Neutrophil (primary cell): ENCODE data around the gene ADCY10.
"Not testable (repeated sequence)": the region's sequence is repeated elsewhere in the genome, so short reads cannot be mapped to it uniquely, and the experiment has no call there.

Source experiments
- H3K27ac ChIP-seq: fragments of 200-600 bp; sonication (generic); 2 replicates; pipeline ENCODE4 v1.5.1; 2016; ENCODE audit warnings: mild to moderate bottlenecking, moderate library complexity
- H3K27me3 ChIP-seq: fragments of 200-600 bp; sonication (generic); 2 replicates; pipeline ENCODE4 v1.6.0; 2016; ENCODE audit warnings: mild to moderate bottlenecking
- H3K36me3 ChIP-seq: fragments of 200-600 bp; sonication (generic); 2 replicates; pipeline ENCODE4 v1.5.1; 2017
- H3K4me1 ChIP-seq, 2 experiments: fragments of 200-600 bp in 1 of 2; sonication (generic) in 1 of 2; 1 replicate in 1 of 2; 2 replicates in 1 of 2; pipeline versions ENCODE4 v1.5.1 to v1.6.1; 2013 to 2016; ENCODE audit warnings: low read depth in 1 of 2, low read length in 1 of 2, mild to moderate bottlenecking in 1 of 2, moderate library complexity in 1 of 2; ENCODE audit not compliant: control insufficient read depth in 1 of 2, insufficient read depth in 1 of 2
- H3K4me3 ChIP-seq, 2 experiments: fragments of 200-600 bp in 1 of 2; sonication (generic) in 1 of 2; 1 replicate in 1 of 2; 2 replicates in 1 of 2; pipeline ENCODE4 v1.5.1; 2013 to 2016; ENCODE audit warnings: low read depth in 1 of 2, low read length in 1 of 2, mild to moderate bottlenecking in 1 of 2, moderate library complexity in 1 of 2
- H3K9me3 ChIP-seq: fragments of 200-600 bp; sonication (generic); 2 replicates; pipeline ENCODE4 v1.5.1; 2016
- TF ChIP-seq, protein P1 (sequence below): fragments of 200-600 bp; sonication (generic); IDR thresholded peaks from 2 replicates; pipeline ENCODE4 v1.5.1; 2016; ENCODE audit warnings: antibody characterized with exemption

Gene ADCY10

GRCh38 chr1:167808690-167809089 lies 105.2 kb downstream of the ADCY10 start:
- TF ChIP-seq, protein P1, sequence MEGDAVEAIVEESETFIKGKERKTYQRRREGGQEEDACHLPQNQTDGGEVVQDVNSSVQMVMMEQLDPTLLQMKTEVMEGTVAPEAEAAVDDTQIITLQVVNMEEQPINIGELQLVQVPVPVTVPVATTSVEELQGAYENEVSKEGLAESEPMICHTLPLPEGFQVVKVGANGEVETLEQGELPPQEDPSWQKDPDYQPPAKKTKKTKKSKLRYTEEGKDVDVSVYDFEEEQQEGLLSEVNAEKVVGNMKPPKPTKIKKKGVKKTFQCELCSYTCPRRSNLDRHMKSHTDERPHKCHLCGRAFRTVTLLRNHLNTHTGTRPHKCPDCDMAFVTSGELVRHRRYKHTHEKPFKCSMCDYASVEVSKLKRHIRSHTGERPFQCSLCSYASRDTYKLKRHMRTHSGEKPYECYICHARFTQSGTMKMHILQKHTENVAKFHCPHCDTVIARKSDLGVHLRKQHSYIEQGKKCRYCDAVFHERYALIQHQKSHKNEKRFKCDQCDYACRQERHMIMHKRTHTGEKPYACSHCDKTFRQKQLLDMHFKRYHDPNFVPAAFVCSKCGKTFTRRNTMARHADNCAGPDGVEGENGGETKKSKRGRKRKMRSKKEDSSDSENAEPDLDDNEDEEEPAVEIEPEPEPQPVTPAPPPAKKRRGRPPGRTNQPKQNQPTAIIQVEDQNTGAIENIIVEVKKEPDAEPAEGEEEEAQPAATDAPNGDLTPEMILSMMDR: no peak
- Histone ChIP-seq H3K4me3 (no peak overlapping the region), H3K27me3 (no peaks in the 10 kb centered on the region), H3K9me3 (no peaks in the 10 kb centered on the region), H3K36me3 (no peaks in the 10 kb centered on the region), H3K27ac (no peak overlapping the region), H3K4me1 (peaks cover 2 to 12% of the 10 kb centered on the region in 2 experiments)

GRCh38 chr1:167808104-167808503 lies 105.8 kb downstream of the ADCY10 start:
- TF ChIP-seq, protein P1: no peak

DNA sequence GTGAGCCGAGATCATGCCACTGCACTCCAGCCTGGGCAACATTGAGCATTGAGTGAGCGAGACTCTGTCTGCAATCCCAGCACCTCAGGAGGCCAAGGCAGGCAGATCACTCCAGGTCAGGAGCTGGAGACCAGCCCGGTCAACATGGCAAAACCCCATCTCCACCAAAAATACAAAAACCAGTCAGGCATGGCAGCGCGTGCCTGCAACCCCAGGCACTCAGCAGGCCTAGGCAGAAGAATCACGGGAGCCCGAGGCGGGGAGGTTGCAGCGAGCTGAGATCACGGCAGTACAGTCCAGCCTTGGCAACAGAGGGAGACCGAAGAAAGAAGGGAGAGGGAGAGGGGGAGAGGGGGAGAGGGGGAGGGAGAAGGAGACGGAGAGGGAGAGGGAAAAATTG lies 107.3 kb downstream of the ADCY10 start:
- not testable (repeated sequence) for H3K9me3 ChIP-seq, H3K36me3 ChIP-seq, H3K27ac ChIP-seq, H3K4me3 ChIP-seq, H3K27me3 ChIP-seq
- peaks cover 8 to 19% of the 10 kb centered on the region in 2 experiments for H3K4me1 ChIP-seq

More at GRCh38 chr1:167808104-167808503, 105.8 kb downstream of the ADCY10 start:
- Histone ChIP-seq H3K4me3 (no peak overlapping the region), H3K36me3 (no peaks in the 10 kb centered on the region), H3K4me1 (peaks cover 8 to 18% of the 10 kb centered on the region in 2 experiments), H3K27me3 (no peaks in the 10 kb centered on the region), H3K27ac (no peak overlapping the region), H3K9me3 (no peaks in the 10 kb centered on the region)

GRCh38 chr1:167806235-167806634 lies 107.7 kb downstream of the ADCY10 start:
- not testable (repeated sequence) for H3K9me3 ChIP-seq, H3K36me3 ChIP-seq, H3K27me3 ChIP-seq

GRCh38 chr1:167805041-167805556 lies 108.8 kb downstream of the ADCY10 start:
- Histone ChIP-seq H3K36me3 (no peaks in the 10 kb centered on the region), H3K27ac (no peak overlapping the region), H3K9me3 (no peaks in the 10 kb centered on the region), H3K4me1 (peaks cover 8 to 19% of the 10 kb centered on the region in 2 experiments), H3K27me3 (no peaks in the 10 kb centered on the region), H3K4me3 (no peak overlapping the region)
- TF ChIP-seq, protein P1: no peak

More at GRCh38 chr1:167806235-167806634, 107.7 kb downstream of the ADCY10 start:
- H3K27ac ChIP-seq, H3K4me3 ChIP-seq: not testable (repeated sequence)
- peaks cover 8 to 19% of the 10 kb centered on the region in 2 experiments for H3K4me1 ChIP-seq

DNA sequence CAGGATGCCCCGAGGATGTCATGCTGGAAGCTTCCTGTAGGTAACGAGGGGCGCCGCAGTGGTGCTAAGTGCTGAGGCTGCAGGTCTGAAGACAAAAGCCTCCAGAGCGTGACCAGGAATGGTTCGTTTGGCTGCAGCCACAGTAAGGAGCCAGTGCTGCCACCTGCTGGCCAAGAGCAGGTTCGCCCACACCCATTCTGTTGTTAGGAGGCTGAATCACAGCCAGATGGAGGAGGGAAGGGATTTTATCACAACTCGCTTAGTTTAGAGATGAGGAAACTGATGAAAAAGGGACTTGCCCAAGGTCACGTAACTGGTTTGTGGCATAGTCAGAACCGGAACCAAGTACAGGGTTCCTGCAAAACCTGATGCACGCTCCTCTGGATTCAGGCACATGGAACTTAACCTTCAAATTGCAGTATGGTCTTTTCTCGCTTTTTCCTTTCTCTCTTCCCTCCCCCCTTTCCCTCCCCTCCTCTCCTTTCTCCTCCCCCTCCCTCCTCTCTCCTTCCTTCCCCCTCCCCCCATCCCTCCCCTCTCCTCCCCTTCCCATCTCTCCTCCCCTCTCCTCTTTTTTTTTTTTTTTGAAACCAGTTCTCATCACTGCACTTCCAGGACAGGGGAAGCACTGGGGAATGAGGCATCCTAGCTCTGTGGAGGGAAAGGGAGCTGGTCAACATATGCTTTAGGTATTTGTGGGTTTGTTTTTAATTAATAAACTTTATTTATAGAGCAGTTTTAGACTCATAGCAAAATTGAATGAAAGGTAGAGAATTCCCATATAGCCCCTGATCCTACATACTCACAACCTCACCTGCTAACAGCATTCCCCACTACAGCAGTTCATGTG lies 110.4 kb downstream of the ADCY10 start:
- TF ChIP-seq, protein P1: peak; percentile 88
- no peak overlapping the region for H3K4me3 ChIP-seq

More for the DNA sequence above, 110.4 kb downstream of the ADCY10 start:
- Histone ChIP-seq H3K27me3 (no peaks in the 10 kb centered on the region), H3K27ac (peak overlapping the region; percentile 41), H3K9me3 (no peaks in the 10 kb centered on the region), H3K36me3 (no peaks in the 10 kb centered on the region), H3K4me1 (peaks cover 8 to 19% of the 10 kb centered on the region in 2 experiments)
